ENCODE data around the gene KIAA1217. TPM values are rescaled to one million over a fixed set of nuclear protein-coding genes. Genes with fewer than 3 reads are reported as not detected.

KIAA1217 gene
- total RNA-seq, 1 experiment from 2014 or later, result 7.8 TPM

DNA sequence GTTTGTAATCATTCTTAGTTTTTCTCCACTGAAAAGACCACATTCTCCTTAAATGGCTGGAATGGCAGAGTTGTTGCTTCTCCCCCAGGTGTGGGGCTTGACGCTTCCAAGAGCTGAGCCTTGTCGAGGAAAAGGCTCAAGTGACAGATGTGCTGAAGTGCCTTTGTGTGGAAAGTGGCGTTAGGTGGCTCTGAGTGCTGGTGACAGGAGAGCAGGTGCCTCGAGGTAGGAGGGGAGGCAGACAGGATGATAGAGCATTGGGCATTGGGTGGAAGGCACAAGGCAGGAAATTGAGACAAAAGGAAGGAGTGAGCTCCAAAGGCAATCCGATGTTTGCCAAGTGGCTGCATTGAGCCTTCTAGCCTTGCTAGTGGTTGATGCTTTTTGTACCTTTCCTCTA is 6.7 kb downstream of the KIAA1217 start:
- no peaks in the 10 kb centered on the region for H3K9me3 ChIP-seq (ENCODE audit: control insufficient read depth in 1 of 2, insufficient read depth in 1 of 2, low read depth in 1 of 2, low read length in 2 of 2)
- H3K9ac ChIP-seq (ENCODE audit: low read length), result no peak overlapping the region
- TF ChIP-seq, protein P1, sequence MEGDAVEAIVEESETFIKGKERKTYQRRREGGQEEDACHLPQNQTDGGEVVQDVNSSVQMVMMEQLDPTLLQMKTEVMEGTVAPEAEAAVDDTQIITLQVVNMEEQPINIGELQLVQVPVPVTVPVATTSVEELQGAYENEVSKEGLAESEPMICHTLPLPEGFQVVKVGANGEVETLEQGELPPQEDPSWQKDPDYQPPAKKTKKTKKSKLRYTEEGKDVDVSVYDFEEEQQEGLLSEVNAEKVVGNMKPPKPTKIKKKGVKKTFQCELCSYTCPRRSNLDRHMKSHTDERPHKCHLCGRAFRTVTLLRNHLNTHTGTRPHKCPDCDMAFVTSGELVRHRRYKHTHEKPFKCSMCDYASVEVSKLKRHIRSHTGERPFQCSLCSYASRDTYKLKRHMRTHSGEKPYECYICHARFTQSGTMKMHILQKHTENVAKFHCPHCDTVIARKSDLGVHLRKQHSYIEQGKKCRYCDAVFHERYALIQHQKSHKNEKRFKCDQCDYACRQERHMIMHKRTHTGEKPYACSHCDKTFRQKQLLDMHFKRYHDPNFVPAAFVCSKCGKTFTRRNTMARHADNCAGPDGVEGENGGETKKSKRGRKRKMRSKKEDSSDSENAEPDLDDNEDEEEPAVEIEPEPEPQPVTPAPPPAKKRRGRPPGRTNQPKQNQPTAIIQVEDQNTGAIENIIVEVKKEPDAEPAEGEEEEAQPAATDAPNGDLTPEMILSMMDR (IDR thresholded peaks at IDR 0.05 in 2 of 3, conservative IDR thresholded peaks at IDR 0.05 in 1 of 3; ENCODE audit: borderline replicate concordance in 1 of 3, insufficient read depth in 1 of 3, low read depth in 2 of 3, low read length in 2 of 3), result no peak
- DNase-seq (ENCODE audit: low read depth, low spot score) (no peak), ATAC-seq (no peak)
- no peaks in the 10 kb centered on the region for H4K20me1 ChIP-seq (ENCODE audit: insufficient read depth)
- H3K4me1 ChIP-seq (ENCODE audit: control insufficient read depth in 1 of 2, insufficient read depth in 2 of 2, low read length in 2 of 2), result no peaks in the 10 kb centered on the region
- H3K9me2 ChIP-seq (ENCODE audit: insufficient read depth), result no peaks in the 10 kb centered on the region
- CTCF ChIA-PET, result no interaction called here
- RAD21 ChIA-PET (ENCODE audit: low non-redundant PET in 1 of 2, low total read pairs in 2 of 2, uncharacterized antibody in 2 of 2, unreplicated experiment in 2 of 2), result no interaction called here
- H2AFZ ChIP-seq (ENCODE audit: low read depth, low read length, poor library complexity, severe bottlenecking), result no peak overlapping the region
- H3K79me2 ChIP-seq (ENCODE audit: insufficient read depth, low read length), result no peaks in the 10 kb centered on the region
- no peak overlapping the region for H3K4me3 ChIP-seq (replicated peaks in 1 of 2; ENCODE audit: low read depth in 1 of 2, low read length in 2 of 2)
- intact Hi-C loops (cut with micrococcal nuclease), result no loop called here
- BruUV-seq (replicated peaks), result no TSS peak
- no peak overlapping the region for H3K4me2 ChIP-seq (ENCODE audit: low read length)
- H3K27me3 ChIP-seq (ENCODE audit: insufficient read depth, low read length), result peaks cover 14% of the 10 kb centered on the region; the same call in 1 of the 2 replicates
- POLR2A ChIA-PET, result no interaction called here
- no peaks in the 10 kb centered on the region for H3K36me3 ChIP-seq (ENCODE audit: control insufficient read depth in 1 of 2, insufficient read depth in 2 of 2, low read length in 2 of 2)
- H3K27ac ChIP-seq (ENCODE audit: low read depth, low read length), result no peak overlapping the region

DNA sequence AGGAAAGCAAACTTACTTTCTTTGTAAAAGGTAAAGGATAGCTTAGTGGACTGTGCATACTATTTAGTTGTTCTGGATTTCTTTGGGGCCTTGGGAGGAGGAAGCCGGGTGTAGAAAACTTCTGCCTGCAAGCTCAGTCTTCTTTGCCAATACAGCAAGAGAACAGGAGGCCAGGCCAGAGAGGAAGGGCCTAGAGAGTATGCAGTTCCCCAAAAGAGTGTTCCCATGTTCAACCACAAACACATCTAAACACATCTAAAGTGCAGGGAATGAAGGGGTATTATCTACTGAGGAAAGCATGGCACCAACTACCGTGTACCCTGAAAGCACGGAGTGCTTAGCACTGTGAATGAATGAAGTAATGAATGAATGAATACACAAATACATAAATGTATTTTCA is 11.0 kb downstream of the KIAA1217 start:
- H3K4me3 ChIP-seq (replicated peaks in 1 of 2; ENCODE audit: low read depth in 1 of 2, low read length in 2 of 2), result no peak overlapping the region
- ChIA-PET CTCF (no interaction called here), POLR2A (no interaction called here), RAD21 (ENCODE audit: low non-redundant PET in 1 of 2, low total read pairs in 2 of 2, uncharacterized antibody in 2 of 2, unreplicated experiment in 2 of 2) (no interaction called here)
- no peak overlapping the region for H3K4me2 ChIP-seq (ENCODE audit: low read length)
- TF ChIP-seq POLR2A (IDR thresholded peaks at IDR 0.05; ENCODE audit: borderline replicate concordance, extremely low read depth, insufficient read depth, insufficient read length) (no peak), EZH2phosphoT487 (IDR thresholded peaks at IDR 0.05; ENCODE audit: borderline replicate concordance) (no peak)
- TF ChIP-seq, protein P2, sequence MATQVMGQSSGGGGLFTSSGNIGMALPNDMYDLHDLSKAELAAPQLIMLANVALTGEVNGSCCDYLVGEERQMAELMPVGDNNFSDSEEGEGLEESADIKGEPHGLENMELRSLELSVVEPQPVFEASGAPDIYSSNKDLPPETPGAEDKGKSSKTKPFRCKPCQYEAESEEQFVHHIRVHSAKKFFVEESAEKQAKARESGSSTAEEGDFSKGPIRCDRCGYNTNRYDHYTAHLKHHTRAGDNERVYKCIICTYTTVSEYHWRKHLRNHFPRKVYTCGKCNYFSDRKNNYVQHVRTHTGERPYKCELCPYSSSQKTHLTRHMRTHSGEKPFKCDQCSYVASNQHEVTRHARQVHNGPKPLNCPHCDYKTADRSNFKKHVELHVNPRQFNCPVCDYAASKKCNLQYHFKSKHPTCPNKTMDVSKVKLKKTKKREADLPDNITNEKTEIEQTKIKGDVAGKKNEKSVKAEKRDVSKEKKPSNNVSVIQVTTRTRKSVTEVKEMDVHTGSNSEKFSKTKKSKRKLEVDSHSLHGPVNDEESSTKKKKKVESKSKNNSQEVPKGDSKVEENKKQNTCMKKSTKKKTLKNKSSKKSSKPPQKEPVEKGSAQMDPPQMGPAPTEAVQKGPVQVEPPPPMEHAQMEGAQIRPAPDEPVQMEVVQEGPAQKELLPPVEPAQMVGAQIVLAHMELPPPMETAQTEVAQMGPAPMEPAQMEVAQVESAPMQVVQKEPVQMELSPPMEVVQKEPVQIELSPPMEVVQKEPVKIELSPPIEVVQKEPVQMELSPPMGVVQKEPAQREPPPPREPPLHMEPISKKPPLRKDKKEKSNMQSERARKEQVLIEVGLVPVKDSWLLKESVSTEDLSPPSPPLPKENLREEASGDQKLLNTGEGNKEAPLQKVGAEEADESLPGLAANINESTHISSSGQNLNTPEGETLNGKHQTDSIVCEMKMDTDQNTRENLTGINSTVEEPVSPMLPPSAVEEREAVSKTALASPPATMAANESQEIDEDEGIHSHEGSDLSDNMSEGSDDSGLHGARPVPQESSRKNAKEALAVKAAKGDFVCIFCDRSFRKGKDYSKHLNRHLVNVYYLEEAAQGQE (IDR thresholded peaks at IDR 0.05; ENCODE audit: low read depth), result no peak
- H3K4me1 ChIP-seq (ENCODE audit: control insufficient read depth in 1 of 2, insufficient read depth in 2 of 2, low read length in 2 of 2), result no peaks in the 10 kb centered on the region
- H4K20me1 ChIP-seq (ENCODE audit: insufficient read depth), result no peaks in the 10 kb centered on the region
- H3K27me3 ChIP-seq (ENCODE audit: insufficient read depth, low read length), result peaks cover 14% of the 10 kb centered on the region; the same call in 1 of the 2 replicates
- no peak overlapping the region for H3K9ac ChIP-seq (ENCODE audit: low read length)
- no peak overlapping the region for H3K27ac ChIP-seq (ENCODE audit: low read depth, low read length)
- H3K79me2 ChIP-seq (ENCODE audit: insufficient read depth, low read length), result no peaks in the 10 kb centered on the region
- no TSS peak for BruUV-seq (replicated peaks)
- H3K36me3 ChIP-seq (ENCODE audit: control insufficient read depth in 1 of 2, insufficient read depth in 2 of 2, low read length in 2 of 2), result no peaks in the 10 kb centered on the region
- no peaks in the 10 kb centered on the region for H3K9me3 ChIP-seq (ENCODE audit: control insufficient read depth in 1 of 2, insufficient read depth in 1 of 2, low read depth in 1 of 2, low read length in 2 of 2)
- no peak for DNase-seq (ENCODE audit: low read depth, low spot score)
- H3K9me2 ChIP-seq (ENCODE audit: insufficient read depth), result no peaks in the 10 kb centered on the region
- no peak overlapping the region for H2AFZ ChIP-seq (ENCODE audit: low read depth, low read length, poor library complexity, severe bottlenecking)
- no peak for ATAC-seq
- intact Hi-C loops (cut with micrococcal nuclease), result no loop called here
